GM19043 (cell line): ENCODE measurements around the gene HMOX2.

Experiments used
- ATAC-seq: cut with Tn5 transposase; IDR thresholded peaks from one replicate; pipeline ENCODE4 v1.9.1; 2021; ENCODE audit warnings: low read depth; ENCODE audit not compliant: unreplicated experiment

Gene HMOX2

DNA sequence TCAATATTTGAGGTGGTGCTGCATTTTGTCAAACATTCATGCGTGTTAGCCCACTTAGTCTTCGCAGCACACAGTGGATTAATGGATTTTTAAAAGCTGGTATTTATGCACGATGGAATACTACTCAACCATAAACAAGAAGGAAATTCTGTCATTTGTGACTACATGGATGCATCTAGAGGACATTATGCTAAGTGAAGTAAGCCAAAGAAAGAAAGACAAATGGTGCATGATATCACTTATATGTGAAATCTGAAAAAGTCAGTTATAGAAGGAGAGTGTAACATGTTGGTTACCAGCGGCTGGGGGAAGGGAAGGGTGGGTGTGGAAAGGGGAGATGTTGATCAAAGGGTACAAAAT is 23.0 kb downstream of the HMOX2 start:
- no peak for ATAC-seq

DNA sequence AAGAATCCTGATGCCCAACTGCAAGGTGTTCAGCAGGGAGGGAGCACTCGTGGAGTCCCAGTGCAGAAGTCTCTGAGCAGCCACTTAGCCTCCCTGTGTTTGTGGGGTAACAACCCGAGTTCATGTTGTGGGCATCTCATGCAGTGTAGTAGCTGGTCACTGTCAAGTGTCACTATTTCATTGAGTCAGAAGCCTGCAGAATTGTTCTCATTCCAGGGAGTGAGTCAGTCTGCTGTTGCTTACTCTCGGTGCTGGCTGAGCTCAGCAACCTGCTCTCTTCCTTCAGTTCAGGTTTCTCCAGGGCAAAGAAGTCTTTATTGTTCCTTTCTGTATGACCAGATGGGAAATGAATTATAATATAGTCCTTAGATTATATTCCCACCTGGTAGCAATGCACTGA is 24.1 kb downstream of the HMOX2 start:
- no peak for ATAC-seq

DNA sequence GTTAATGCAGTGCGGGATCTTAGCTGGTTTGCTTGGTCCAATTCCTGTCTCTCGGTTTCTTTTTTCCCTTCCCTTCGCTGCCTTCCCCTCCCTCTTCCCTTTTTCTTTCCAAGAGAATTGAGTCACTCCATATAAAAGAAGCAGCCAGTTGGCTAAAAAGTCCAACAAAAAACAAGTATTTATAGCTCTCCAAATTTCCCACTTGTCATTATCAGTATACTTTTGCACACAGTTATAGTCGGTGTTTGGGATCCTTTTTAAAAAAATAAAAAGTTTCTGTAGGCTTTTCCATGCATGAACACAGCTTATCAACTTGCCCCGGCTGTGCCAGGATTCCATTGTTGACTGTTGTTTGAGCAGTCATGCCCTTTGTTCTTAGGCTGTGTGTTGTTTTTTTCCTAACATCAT is 24.9 kb downstream of the HMOX2 start:
- ATAC-seq = no peak

DNA sequence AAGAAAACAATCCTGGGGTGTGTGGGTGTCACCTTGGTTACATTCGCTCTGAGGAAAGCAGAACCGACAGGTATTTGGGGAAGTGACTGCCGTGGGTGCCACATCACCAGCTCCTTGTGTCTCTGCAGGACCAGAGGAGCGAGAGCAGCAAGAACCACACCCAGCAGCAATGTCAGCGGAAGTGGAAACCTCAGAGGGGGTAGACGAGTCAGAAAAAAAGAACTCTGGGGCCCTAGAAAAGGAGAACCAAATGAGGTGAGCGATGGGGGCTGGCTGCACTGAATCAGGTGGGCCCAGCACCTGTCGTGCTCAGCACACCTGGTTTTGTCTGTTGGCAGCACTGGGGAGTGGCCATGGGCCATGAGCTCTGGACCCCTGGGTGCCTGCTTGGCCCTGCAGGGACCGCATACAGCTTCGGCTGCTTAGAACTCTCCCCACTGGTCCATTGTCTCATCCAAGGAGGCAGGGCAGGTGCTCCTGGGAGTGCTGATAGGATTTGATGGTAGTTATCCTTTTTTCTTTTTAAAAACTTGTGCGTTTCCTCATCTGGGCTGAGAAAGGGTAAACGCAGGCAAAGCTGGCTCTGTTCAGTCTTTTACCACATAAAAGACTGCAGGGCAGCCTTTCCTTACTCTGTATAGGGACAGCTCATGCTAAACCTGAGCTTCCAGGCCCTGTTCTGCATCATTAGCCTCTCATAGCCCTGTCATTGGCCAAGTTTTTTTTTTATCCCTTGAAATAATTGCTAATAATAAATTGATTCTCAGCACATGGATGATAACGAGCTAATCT is 29.4 kb downstream of the HMOX2 start:
- peak; percentile 92 for ATAC-seq

DNA sequence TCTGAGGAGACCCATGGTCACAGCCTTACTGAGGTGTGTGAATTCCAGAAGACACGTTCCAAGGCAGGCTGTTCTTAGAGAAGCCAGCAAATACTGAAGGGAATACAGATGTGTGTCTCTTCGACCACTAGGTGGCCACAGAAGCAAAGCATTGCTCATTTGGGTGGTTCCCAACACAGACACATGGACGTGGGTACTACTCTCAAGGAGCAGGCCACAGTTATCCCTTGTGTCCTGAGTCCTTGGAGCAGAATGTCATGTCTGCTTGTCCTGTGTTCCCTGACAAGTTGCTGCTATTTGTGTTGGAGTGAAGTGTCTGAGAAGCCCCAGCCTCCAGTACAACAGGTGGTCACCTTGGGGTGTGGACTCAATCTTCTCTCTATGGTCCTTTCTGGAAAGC is 30.3 kb downstream of the HMOX2 start:
- ATAC-seq = no peak

DNA sequence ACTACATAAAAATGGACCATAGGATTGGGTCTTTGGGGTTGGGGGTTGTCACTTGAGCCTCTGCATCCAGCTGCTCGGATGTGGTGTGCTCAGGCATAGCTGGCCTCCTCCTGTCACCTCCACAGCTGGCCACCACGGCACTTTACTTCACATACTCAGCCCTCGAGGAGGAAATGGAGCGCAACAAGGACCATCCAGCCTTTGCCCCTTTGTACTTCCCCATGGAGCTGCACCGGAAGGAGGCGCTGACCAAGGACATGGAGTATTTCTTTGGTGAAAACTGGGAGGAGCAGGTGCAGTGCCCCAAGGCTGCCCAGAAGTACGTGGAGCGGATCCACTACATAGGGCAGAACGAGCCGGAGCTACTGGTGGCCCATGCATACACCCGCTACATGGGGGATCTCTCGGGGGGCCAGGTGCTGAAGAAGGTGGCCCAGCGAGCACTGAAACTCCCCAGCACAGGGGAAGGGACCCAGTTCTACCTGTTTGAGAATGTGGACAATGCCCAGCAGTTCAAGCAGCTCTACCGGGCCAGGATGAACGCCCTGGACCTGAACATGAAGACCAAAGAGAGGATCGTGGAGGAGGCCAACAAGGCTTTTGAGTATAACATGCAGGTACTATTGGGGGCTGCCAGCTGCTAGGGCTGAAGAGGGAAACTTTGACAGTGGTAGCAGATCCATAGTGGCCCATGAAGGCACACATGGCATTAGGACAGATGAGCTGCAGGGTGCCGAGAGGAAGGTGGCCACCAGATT is 31.6 kb downstream of the HMOX2 start:
- no peak for ATAC-seq

DNA sequence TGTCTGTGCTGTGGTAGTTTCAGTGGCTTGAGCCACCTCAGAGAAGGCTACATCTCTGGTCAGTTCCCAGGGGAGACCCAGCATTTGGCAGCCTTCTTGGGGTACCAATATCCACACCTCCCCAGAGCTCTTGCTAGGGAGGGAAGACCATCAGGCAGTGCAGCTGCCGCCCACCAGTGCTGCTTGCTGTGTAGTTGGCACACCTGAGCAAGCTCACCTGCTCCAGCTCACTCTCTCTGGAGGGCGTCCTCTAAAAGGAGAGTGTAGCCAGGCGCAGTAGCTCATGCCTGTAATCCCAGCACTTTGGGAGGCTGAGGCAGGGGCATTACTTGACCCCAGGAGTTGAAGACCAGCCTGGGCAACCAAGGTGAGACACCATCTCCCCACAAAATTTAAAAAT is 32.6 kb downstream of the HMOX2 start:
- ATAC-seq = no peak

DNA sequence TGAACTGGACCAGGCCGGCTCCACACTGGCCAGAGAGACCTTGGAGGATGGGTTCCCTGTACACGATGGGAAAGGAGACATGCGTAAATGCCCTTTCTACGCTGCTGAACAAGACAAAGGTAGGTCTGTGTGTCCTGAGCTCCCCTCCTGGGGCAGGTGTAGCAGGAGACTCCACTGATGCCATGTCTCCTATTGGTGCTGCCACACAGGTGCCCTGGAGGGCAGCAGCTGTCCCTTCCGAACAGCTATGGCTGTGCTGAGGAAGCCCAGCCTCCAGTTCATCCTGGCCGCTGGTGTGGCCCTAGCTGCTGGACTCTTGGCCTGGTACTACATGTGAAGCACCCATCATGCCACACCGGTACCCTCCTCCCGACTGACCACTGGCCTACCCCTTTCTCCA is 33.2 kb downstream of the HMOX2 start:
- ATAC-seq = no peak

DNA sequence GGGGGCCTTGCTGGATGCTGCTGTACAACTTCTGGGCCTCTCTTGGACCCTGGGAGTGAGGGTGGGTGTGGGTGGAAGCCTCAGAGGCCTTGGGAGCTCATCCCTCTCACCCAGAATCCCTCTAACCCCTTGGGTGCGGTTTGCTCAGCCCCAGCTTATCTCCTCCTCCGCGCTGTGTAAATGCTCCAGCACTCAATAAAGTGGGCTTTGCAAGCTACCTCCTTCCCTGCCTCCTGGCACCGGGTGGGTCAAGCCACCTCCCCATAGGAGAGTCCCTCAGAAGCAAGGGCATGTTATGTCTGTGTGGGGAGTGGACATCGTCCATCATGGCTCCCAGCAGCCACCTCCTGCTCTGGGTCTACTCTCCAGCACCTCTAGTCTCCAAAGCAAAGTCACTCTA is 33.9 kb downstream of the HMOX2 start:
- ATAC-seq = no peak

DNA sequence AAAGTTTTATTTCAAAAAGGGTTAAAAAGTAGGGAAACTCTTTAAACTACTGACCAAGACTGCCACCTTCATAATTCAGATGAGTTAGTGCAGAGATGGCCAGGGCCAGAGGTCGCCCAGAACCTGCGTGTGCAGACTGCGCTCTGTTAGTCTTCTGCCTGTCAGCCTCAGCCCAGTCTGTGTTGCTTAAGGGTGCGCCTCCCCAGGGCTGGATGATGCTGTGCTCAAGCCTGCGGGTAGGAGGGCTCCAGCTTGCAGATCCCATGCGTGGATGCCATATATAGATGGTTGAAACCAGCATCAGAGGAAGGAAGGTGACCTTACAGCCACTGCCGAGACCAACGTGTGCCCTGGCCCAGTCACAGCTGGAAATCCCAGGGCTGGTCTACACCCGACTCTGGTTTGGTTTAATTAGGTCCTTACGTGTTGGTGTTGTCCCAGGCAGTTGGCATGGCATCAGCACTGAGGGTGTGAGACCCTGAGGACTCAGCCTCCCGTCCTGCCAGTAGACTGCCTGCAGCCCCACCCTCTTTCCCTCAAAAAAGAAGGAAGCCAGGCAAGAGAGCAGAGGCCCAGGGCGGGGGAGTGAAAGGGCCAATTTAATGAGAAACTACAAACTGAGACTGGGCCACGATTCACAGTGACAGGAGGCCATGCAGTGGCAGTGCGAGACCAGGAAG is 34.7 kb downstream of the HMOX2 start:
- ATAC-seq = no peak

DNA sequence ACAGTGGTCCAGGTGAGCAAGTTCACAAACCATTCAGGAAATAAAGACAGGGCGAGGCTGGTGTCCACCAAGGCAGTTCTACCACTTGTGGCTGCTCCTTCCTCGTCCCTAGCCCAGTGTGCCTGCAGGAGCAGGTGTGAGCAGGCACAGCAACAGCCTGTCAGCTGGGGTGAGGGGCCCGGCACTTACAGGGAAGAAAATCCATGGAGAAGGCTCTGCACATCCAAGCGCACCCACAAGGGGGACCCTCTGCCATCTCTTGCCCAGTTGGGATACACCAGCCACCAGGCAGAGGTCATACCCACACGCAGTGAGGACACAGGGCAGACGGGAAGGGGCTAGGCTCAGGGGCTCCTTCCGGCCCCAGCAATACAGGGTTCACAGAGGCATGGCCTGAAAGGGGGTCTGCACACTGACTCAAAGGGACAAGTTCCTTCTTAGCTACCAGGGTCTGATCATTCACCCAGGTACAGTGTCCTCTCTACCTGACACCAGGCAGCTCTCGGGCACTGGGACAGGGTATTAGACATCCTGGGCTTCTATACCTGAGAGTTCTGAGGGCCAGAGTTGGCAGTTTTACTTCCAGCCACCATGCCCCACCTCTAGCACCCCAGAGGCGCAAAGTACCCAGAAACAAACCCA is 35.4 kb downstream of the HMOX2 start:
- no peak for ATAC-seq

DNA sequence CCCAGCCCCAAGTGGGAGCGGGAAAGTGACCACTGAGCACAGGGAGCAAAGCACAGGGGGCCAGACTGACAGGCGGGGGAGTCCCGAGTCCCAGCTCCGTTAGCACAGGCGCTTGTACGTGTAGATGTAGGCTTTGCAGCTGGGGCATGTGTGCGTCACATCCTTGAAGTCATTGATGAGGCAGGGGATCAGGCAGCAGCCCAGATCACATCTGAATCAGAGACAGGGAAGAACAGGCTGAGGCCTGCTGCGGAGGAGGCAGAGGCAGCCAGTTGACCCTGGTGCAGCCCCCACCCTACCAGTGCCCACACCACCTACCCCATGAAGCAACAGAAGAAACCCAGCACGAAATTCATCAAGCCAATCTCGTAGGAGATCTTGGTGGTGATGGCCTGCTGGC is 36.3 kb downstream of the HMOX2 start:
- no peak for ATAC-seq

DNA sequence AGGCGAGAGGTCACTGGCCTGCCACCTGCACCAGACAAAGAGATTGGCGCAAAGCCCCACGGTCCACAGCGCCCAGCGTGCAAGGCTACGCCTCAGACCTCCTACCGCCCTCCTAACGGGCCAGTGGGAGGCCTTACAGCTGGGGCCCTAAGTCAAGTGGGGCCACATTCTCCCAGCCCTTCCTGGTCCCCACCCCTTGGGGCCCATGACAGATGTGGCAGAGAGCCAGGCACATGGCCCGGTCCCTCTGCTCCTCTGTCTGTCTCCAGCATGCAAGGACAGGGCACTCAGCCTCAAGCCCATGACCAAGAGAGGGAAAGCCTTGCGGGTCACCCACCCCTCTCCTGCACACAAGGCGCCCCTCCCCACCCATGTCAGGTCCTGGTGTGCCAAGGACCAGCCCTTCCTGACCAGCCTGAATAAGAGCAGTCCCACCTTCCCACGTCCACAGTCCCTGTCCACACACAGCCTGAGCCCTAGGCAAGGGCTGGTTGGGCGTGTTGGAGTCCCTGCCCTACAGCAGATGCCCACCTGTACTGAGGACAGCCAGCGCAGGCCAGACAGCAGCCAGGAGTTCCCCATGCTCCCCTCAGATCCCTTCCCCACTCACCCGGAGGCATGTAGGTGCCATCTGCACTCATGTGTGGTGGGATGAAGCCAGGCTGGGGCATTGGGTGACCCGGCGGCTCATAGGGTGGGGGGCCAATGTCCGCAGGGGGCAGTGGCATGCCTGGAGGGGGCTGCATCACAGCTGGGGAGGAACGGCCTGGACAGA is 37.1 kb downstream of the HMOX2 start:
- ATAC-seq = no peak

DNA sequence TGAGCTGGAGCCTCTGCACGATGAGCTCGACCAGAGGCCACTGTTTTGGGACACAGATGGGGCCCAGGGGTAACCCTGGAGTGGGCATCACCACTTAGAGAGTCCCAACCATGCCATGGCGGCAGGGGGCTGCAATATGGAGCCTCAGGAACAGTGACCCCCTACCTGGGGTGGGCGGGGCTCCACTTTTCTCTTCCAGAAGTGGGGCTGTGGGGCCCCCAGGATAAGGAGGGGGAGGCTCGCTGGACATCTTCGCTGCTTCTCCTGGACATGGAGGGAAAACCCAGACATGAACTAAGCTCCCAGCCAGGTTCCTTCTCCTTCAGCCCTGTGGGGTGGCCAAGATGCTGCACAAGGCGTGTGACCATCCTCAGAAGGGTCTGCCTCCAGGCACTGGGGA is 37.7 kb downstream of the HMOX2 start:
- ATAC-seq = no peak

DNA sequence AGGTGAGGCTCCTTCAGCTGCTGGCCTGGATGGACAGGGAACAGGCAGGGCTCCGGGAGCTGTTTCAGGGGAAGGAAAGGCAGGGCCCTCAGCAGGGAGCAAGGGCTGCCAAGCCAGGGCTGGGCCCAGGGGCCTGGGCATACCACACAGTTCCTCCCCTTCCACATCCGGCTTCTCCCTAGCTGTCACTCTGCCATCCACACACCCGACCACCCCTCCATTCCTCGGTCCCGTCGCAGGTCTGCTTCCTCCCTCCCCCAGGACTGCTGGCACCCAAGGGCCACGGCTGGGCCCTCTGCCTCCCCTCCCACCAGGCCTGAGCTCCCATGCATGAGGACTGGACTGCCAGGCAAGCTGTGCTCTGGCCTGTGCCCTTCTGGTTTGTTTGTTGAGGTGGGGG is 38.4 kb downstream of the HMOX2 start:
- no peak for ATAC-seq

DNA sequence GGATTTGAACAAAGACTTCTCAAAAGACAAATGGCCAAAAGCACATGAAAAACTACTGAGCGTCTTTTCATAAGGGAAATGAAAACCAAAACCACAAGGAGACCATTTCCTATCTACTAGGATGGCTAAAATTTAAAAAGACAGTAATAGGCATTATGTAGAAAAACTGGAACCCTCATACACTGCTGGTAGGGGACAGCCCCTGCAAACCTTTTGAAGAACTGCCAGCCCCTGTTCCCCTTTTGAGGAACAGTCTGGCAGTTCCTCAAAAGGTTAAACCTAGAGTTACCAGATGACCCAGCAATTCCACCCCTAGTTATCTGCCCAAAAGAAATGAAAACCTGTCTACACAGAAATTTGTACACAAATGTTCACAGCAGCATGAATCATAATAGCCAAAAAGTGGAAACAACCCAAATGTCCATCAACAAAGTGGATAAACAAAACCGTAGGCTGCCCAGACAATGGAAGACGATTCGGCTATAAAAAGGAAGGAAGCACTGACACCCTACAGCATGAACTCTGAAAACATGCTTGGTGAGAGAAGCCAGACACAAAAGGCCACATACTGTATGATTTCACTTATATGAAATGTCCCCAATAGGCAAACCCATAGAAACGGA is 39.5 kb downstream of the HMOX2 start:
- ATAC-seq = no peak

DNA sequence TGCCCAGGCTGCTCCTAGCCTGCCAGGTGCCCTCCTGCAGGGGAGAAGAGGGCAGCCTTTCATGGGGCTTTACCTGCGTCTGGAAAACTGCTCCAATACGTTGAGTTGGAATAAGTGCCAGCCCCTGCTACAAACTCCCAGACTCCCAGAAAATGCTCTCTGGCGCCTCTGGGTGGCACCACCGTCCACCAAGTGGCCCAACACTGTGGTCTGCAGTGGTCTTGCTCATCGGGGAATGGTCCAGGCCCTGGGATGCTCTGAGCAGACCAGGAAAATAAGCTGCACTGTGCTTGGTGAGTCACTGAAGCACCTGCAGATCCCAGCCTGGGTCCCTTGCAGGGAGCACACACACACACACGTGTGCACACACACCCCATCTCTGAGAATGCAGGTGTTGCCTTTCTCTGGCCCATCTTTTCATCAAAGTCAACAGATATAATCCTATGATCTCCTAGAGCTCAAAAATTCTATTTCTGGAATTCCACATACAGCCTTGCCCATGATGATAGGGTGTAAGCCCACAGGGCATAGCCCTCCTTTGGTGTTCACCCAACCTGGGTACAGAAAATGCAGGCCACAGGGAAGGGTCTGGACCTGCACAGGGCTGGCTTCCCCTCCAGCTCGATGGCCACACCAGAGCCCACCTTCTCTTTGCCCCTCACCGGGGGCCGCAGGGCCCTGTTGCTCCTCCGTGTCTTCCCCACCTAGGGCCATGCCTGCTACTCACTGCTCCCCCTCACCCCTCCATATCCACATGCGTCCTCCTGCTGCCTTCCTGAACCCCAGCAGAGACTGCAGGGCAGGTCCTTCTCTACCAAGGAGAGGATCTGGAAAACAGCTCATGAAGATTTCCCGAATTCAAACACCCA is 41.8 kb downstream of the HMOX2 start:
- no peak for ATAC-seq

DNA sequence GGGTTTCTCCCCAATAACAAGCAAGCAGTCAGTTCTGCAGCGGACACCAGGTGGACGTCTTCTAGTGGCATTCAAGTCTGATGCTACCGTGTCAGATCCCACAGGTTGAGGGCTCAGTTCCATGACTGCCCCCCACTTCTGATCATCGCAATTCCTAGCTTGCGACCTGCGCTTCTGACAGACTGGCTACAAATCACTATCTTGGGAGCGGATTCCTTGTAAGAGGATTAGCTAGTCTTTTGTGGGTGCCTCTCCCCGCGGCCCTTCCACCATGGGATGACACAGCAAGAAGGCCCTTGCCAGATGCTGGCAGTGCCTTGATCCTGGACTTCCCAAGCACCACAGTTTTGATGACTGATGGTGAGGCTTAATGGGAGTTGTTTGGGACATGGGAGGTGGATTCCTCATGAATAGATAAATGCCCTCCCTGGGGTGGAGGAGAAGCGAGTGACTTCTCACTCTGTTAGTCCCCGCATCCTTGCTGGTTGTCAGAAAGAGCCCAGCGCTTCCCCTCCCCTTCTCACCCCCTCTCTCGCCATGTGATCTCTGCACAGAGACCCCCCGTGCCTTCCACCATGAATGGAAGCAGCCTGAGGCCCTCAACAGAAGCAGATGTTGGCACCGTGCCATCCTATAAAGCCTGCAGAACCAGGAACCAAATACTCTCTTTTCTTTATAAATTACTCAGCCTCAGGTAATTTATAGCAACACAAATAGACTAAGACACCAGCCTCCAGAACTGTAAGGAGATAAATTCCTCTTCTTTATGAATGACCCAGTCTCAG is 43.3 kb downstream of the HMOX2 start:
- ATAC-seq = no peak
